Measurements from ENCODE around the gene NOTCH1.
A peak's percentile ranks its signal among the peaks of the same experiment; 100 is the strongest.

The NOTCH1 gene

GRCh38 chr9:136482046-136482792 is 63.6 kb downstream of the NOTCH1 start:
- DNase-seq = peak; percentile 17

GRCh38 chr9:136481558-136481957 is 64.3 kb downstream of the NOTCH1 start:
- no peak for DNase-seq

- DNase-seq = no peak
These were observed 69.3 kb downstream of the NOTCH1 start for GRCh38 chr9:136476369-136477150.

GRCh38 chr9:136474974-136475865 is 70.6 kb downstream of the NOTCH1 start:
- no peak for DNase-seq

- no peak for DNase-seq
These were observed 71.7 kb downstream of the NOTCH1 start for GRCh38 chr9:136474021-136474640.

- no peak for DNase-seq
These were observed 72.5 kb downstream of the NOTCH1 start for GRCh38 chr9:136473354-136473721.

GRCh38 chr9:136472640-136473353 is 73.1 kb downstream of the NOTCH1 start:
- DNase-seq = no peak

GRCh38 chr9:136471802-136472487 is 73.9 kb downstream of the NOTCH1 start:
- no peak for DNase-seq

- DNase-seq = no peak
These were observed 74.9 kb downstream of the NOTCH1 start for GRCh38 chr9:136470792-136471469.

GRCh38 chr9:136470356-136470755 is 75.5 kb downstream of the NOTCH1 start:
- DNase-seq = no peak

- no peak for DNase-seq
These were observed 78.1 kb downstream of the NOTCH1 start for GRCh38 chr9:136467766-136468165.

GRCh38 chr9:136466155-136466541 is 79.7 kb downstream of the NOTCH1 start:
- no peak for DNase-seq

GRCh38 chr9:136465500-136466154 is 80.2 kb downstream of the NOTCH1 start:
- DNase-seq = no peak

GRCh38 chr9:136464241-136464640 is 81.6 kb downstream of the NOTCH1 start:
- no peak for DNase-seq

- no peak for DNase-seq
These were observed 82.3 kb downstream of the NOTCH1 start for GRCh38 chr9:136463578-136463977.

- DNase-seq = no peak
These were observed 83.2 kb downstream of the NOTCH1 start for GRCh38 chr9:136462664-136463063.

GRCh38 chr9:136460772-136461325 is 85.0 kb downstream of the NOTCH1 start:
- no peak for DNase-seq

- DNase-seq = no peak
These were observed 86.4 kb downstream of the NOTCH1 start for GRCh38 chr9:136459425-136459824.

- DNase-seq = no peak
These were observed 88.5 kb downstream of the NOTCH1 start for GRCh38 chr9:136457326-136457725.

- DNase-seq = no peak
These were observed 89.6 kb downstream of the NOTCH1 start for GRCh38 chr9:136456258-136456657.
